Measurements from ENCODE around the gene TMPRSS13. TPM values are rescaled to one million over a fixed set of nuclear protein-coding genes. Genes with fewer than 3 reads are reported as not detected.

The TMPRSS13 gene
- total RNA-seq, 5 donors from 2014 or later (not counting 1 experiment from before 2014, with no cell fraction given): 2.1 to 4.7 (median 3.7) TPM

DNA sequence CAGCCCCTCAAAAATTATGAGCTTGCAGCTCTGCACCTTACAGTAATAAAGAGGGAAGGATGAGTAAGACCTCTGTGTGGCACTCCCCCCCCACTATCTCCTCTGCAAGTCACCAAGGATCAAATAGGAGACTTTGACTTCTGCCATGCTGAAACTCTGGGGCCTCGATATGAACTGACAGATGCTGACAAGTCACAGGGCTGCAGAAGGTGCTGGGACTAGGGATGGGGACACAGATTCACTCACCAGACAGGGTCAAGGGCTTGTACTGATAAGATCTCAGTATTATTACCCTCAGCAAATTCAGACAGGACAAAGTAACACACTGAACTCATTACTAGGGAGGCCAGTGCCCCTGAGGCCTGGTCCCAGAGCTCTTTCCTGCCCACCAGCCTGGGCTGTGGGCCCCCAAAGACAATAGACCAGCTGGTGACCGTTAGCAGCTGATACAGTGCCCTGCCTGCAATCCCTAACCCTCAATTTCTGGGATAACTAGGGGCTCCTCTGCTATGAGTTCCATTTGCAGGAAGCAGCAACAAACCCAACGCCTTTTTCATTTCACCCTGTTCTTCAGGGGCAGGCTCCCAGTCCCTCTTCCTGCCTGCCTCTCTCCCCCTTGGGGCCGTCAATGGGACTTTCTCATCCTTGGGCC is 20.1 kb downstream of the TMPRSS13 start:
- peak in 1 of 35 experiments; percentile 3 for DNase-seq
- POLR2A ChIA-PET: no interaction called here
- H3K27ac Mint-ChIP-seq: no peak overlapping the region

GRCh38 chr11:117908109-117908895 is 20.9 kb downstream of the TMPRSS13 start:
- CTCF ChIA-PET: no interaction called here
- ATAC-seq (replicated peaks in 1 of 4) (no peak), DNase-seq (peak in 1 of 35 experiments; percentile 2)
- Histone ChIP-seq H3K27ac (ENCODE audit: low read length) (no peak overlapping the region), H3K36me3 (ENCODE audit: control insufficient read depth in 2 of 2, extremely low read depth in 1 of 2, insufficient read depth in 1 of 2, low read length in 1 of 2) (no peaks in the 10 kb centered on the region), H3K4me1 (ENCODE audit: control insufficient read depth in 1 of 2, extremely low read depth in 1 of 2, insufficient read depth in 2 of 2, low read length in 2 of 2) (peaks cover 0 to 7% of the 10 kb centered on the region in 2 experiments), H3K27me3 (replicated peaks in 1 of 2; ENCODE audit: control insufficient read depth in 2 of 2, extremely low read depth in 1 of 2, insufficient read depth in 2 of 2, low read length in 1 of 2) (peaks cover 0 to 2% of the 10 kb centered on the region in 2 experiments), H3K4me3 (ENCODE audit: control insufficient read depth in 1 of 2, extremely low read depth in 1 of 2, low read length in 1 of 2) (no peak overlapping the region), H3K9me3 (no peaks in the 10 kb centered on the region)
- Mint-ChIP-seq H3K36me3 (peaks cover 8% of the 10 kb centered on the region), H3K4me3 (no peak overlapping the region), H3K27ac (no peak overlapping the region), H3K9me3 (no peaks in the 10 kb centered on the region), H3K27me3 (peaks cover 0 to 6% of the 10 kb centered on the region in 2 donors), H3K4me1 (peaks cover 4 to 8% (median 7%) of the 10 kb centered on the region in 3 donors)
- POLR2A ChIA-PET: interaction anchor here in 1 of 2 donors (0.6 kb wide), 1 partner anchor 59 kb away, joined by 6 read pairs; no protein-coding TSS in a partner anchor
- WGBS (ENCODE audit: insufficient coverage): 93% methylated on average over 11 of the region's 17 CpGs

More for the DNA sequence above, 20.1 kb downstream of the TMPRSS13 start:
- peaks cover 0 to 7% of the 10 kb centered on the region in 2 experiments for H3K4me1 ChIP-seq (ENCODE audit: control insufficient read depth in 1 of 2, extremely low read depth in 1 of 2, insufficient read depth in 2 of 2, low read length in 2 of 2)
- no peaks in the 10 kb centered on the region for H3K36me3 ChIP-seq (ENCODE audit: control insufficient read depth in 2 of 2, extremely low read depth in 1 of 2, insufficient read depth in 1 of 2, low read length in 1 of 2)
- Mint-ChIP-seq H3K36me3 (peaks cover 8% of the 10 kb centered on the region), H3K4me3 (no peak overlapping the region), H3K27me3 (peaks cover 0 to 6% of the 10 kb centered on the region in 2 donors), H3K9me3 (no peaks in the 10 kb centered on the region), H3K4me1 (peaks cover 4 to 8% (median 7%) of the 10 kb centered on the region in 3 donors)
- H3K27ac ChIP-seq (ENCODE audit: low read length): no peak overlapping the region
- no peaks in the 10 kb centered on the region for H3K9me3 ChIP-seq
- no peak for ATAC-seq (replicated peaks in 1 of 4)
- peaks cover 0 to 2% of the 10 kb centered on the region in 2 experiments for H3K27me3 ChIP-seq (replicated peaks in 1 of 2; ENCODE audit: control insufficient read depth in 2 of 2, extremely low read depth in 1 of 2, insufficient read depth in 2 of 2, low read length in 1 of 2)
- H3K4me3 ChIP-seq (ENCODE audit: control insufficient read depth in 1 of 2, extremely low read depth in 1 of 2, low read length in 1 of 2): no peak overlapping the region
- WGBS (ENCODE audit: insufficient coverage): 80% methylated on average over 4 of the region's 4 CpGs
- CTCF ChIA-PET: no interaction called here

DNA sequence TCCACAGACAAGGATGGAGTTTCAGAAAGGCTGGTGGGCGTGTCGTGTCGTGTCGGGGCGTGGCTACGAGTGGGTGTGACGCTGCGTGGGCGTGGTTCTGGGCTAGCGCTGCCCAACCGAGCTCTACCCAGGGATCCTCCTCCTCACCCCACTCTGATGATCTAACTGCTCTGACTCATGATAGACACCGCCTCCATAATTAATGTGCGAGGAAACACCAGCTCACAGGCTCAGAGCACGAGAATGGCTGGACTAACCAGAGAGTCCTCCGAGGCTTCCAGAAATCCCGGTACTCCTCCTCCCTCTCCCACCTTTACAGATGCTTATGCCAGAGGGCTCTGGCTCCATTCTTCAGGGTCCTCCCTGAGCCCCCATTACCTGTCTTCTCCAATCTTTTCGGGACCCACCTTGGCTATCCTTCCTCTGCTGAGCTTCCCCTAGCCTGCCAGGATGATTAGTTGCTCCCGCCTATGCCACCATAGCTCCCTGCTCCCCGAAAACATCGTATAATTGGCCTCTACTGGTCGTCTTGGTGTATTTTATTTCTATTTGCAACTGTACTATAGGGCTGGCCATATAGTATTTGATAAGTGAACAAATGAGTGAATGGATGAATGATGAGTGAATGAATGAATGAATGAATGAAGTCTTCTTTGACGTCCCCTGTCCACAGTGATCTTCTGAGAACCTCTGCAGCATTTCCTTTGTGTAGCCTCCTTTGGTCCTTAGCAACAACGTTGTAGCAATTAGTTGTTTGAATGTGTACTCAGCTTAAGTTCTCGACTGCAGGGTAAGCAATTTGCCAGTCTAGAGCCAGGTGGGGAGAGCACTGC is 21.7 kb downstream of the TMPRSS13 start:
- Mint-ChIP-seq H3K36me3 (peaks cover 8% of the 10 kb centered on the region), H3K4me1 (peaks cover 4 to 8% (median 7%) of the 10 kb centered on the region in 3 donors), H3K27ac (no peak overlapping the region), H3K4me3 (no peak overlapping the region), H3K27me3 (peaks cover 0 to 6% of the 10 kb centered on the region in 2 donors), H3K9me3 (no peaks in the 10 kb centered on the region)
- Histone ChIP-seq H3K4me1 (ENCODE audit: control insufficient read depth in 1 of 2, extremely low read depth in 1 of 2, insufficient read depth in 2 of 2, low read length in 2 of 2) (peaks cover 0 to 7% of the 10 kb centered on the region in 2 experiments), H3K4me3 (ENCODE audit: control insufficient read depth in 1 of 2, extremely low read depth in 1 of 2, low read length in 1 of 2) (no peak overlapping the region), H3K27me3 (replicated peaks in 1 of 2; ENCODE audit: control insufficient read depth in 2 of 2, extremely low read depth in 1 of 2, insufficient read depth in 2 of 2, low read length in 1 of 2) (peaks cover 0 to 2% of the 10 kb centered on the region in 2 experiments), H3K27ac (ENCODE audit: low read length) (no peak overlapping the region), H3K9me3 (no peaks in the 10 kb centered on the region), H3K36me3 (ENCODE audit: control insufficient read depth in 2 of 2, extremely low read depth in 1 of 2, insufficient read depth in 1 of 2, low read length in 1 of 2) (no peaks in the 10 kb centered on the region)
- DNase-seq (peak in 33 of 35 experiments; percentile 7 to 64 (median 33)), ATAC-seq (replicated peaks in 1 of 4) (peak; percentile 73 to 89 (median 78))
- ChIA-PET CTCF (interaction anchor here in 1 of 2 donors (1.3 kb wide), 1 partner anchor 39 kb away, joined by 3 read pairs; no protein-coding TSS in a partner anchor), POLR2A (interaction anchor here (0.6 kb wide), 2 partner anchors 41 to 59 kb away, joined by 4 to 6 read pairs; no protein-coding TSS in a partner anchor)
- WGBS (ENCODE audit: insufficient coverage): 48% methylated on average over 14 of the region's 24 CpGs

GRCh38 chr11:117906710-117907109 is 22.5 kb downstream of the TMPRSS13 start:
- ATAC-seq (replicated peaks in 1 of 4) (no peak), DNase-seq (no peak)
- no peak overlapping the region for H3K27ac ChIP-seq (ENCODE audit: low read length)
- Mint-ChIP-seq H3K27ac (no peak overlapping the region), H3K36me3 (peaks cover 8% of the 10 kb centered on the region), H3K9me3 (no peaks in the 10 kb centered on the region), H3K4me1 (peaks cover 4 to 8% (median 7%) of the 10 kb centered on the region in 3 donors), H3K27me3 (peaks cover 0 to 6% of the 10 kb centered on the region in 2 donors), H3K4me3 (no peak overlapping the region)
- ChIA-PET CTCF (interaction anchor here in 1 of 2 donors (0.6 to 1.3 kb wide), 2 partner anchors 40 to 103 kb away, joined by 3 to 4 read pairs; no protein-coding TSS in a partner anchor), POLR2A (interaction anchor here (0.6 kb wide), 4 partner anchors 31 to 164 kb away, joined by 3 to 4 read pairs (median 3); no protein-coding TSS in a partner anchor)
- H3K27me3 ChIP-seq (replicated peaks in 1 of 2; ENCODE audit: control insufficient read depth in 2 of 2, extremely low read depth in 1 of 2, insufficient read depth in 2 of 2, low read length in 1 of 2): peaks cover 0 to under 1% of the 10 kb centered on the region in 2 experiments
- H3K4me3 ChIP-seq (ENCODE audit: control insufficient read depth in 1 of 2, extremely low read depth in 1 of 2, low read length in 1 of 2): no peak overlapping the region
- H3K4me1 ChIP-seq (ENCODE audit: control insufficient read depth in 1 of 2, extremely low read depth in 1 of 2, insufficient read depth in 2 of 2, low read length in 2 of 2): peaks cover 0 to 7% of the 10 kb centered on the region in 2 experiments
- 88% methylated on average over 3 of the region's 4 CpGs for WGBS (ENCODE audit: insufficient coverage)
- H3K36me3 ChIP-seq (ENCODE audit: control insufficient read depth in 2 of 2, extremely low read depth in 1 of 2, insufficient read depth in 1 of 2, low read length in 1 of 2): no peaks in the 10 kb centered on the region
- H3K9me3 ChIP-seq: no peaks in the 10 kb centered on the region

GRCh38 chr11:117906126-117906525 is 23.1 kb downstream of the TMPRSS13 start:
- no peaks in the 10 kb centered on the region for H3K9me3 ChIP-seq
- ChIA-PET CTCF (no interaction called here), POLR2A (no interaction called here)
- no peak overlapping the region for H3K4me3 Mint-ChIP-seq
- H3K4me3 ChIP-seq (ENCODE audit: control insufficient read depth in 1 of 2, extremely low read depth in 1 of 2, low read length in 1 of 2): no peak overlapping the region
- peaks cover 0 to 6% of the 10 kb centered on the region in 2 donors for H3K27me3 Mint-ChIP-seq
- no peaks in the 10 kb centered on the region for H3K27me3 ChIP-seq (replicated peaks in 1 of 2; ENCODE audit: control insufficient read depth in 2 of 2, extremely low read depth in 1 of 2, insufficient read depth in 2 of 2, low read length in 1 of 2)
- no peak for ATAC-seq (replicated peaks in 1 of 4)
- H3K4me1 Mint-ChIP-seq: peaks cover 4 to 8% (median 7%) of the 10 kb centered on the region in 3 donors
- no peaks in the 10 kb centered on the region for H3K9me3 Mint-ChIP-seq
- no peak overlapping the region for H3K27ac ChIP-seq (ENCODE audit: low read length)
- H3K36me3 Mint-ChIP-seq: peaks cover 7% of the 10 kb centered on the region
- H3K27ac Mint-ChIP-seq: no peak overlapping the region
- peaks cover 0 to 7% of the 10 kb centered on the region in 2 experiments for H3K4me1 ChIP-seq (ENCODE audit: control insufficient read depth in 1 of 2, extremely low read depth in 1 of 2, insufficient read depth in 2 of 2, low read length in 2 of 2)
- 89% methylated on average over 2 of the region's 2 CpGs for WGBS (ENCODE audit: insufficient coverage)
- no peaks in the 10 kb centered on the region for H3K36me3 ChIP-seq (ENCODE audit: control insufficient read depth in 2 of 2, extremely low read depth in 1 of 2, insufficient read depth in 1 of 2, low read length in 1 of 2)
- DNase-seq: no peak
